Fibroblast of villous mesenchyme (primary cell): ENCODE results near the gene C7. TPM values are rescaled to one million over a fixed set of nuclear protein-coding genes. Genes with fewer than 3 reads are reported as not detected.

Experiments
- DNase-seq: peaks from one replicate; pipeline ENCODE4 v3.0.0-alpha.2; 2010; ENCODE audit warnings: low read depth
- H3K4me3 ChIP-seq: 2 replicates; pipeline ENCODE4 v1.5.1; 2011; ENCODE audit warnings: low read depth, mild to moderate bottlenecking, low read length
- total RNA-seq: library from RNA; depleted of rRNA; stranded (reverse); fragments of >200 nt; gene quantifications from 2 replicates; pipeline ENCODE4 v1.2.3, GENCODE V29; 2012
- TF ChIP-seq, protein P1 (sequence below): IDR thresholded peaks from 2 replicates; pipeline ENCODE4 v1.5.1; 2012; ENCODE audit warnings: low read depth, mild to moderate bottlenecking, low read length; ENCODE audit not compliant: insufficient read depth

The C7 gene
- total RNA-seq, 1 donor, result not detected

DNA sequence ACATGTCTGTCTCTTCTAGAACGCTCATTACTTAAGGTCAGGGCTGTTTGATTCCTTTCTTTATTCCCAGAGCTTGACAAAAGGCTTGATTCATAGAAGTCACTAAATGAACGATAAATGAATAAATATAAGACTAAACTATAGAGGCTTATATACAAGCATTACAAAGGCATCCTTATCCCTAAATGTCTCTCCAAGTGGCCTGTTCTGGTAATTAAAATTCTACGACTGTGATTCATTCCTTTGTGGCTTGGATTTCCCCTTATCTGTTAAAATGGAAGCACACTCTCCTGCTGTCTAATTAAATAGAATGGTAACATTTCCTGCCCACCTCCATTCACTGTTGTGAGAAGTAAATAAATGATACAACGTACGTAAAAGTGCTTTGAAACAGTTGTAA, 49.5 kb downstream of the C7 start:
- no peak for DNase-seq
- H3K4me3 ChIP-seq, result no peak overlapping the region
- TF ChIP-seq, protein P1, sequence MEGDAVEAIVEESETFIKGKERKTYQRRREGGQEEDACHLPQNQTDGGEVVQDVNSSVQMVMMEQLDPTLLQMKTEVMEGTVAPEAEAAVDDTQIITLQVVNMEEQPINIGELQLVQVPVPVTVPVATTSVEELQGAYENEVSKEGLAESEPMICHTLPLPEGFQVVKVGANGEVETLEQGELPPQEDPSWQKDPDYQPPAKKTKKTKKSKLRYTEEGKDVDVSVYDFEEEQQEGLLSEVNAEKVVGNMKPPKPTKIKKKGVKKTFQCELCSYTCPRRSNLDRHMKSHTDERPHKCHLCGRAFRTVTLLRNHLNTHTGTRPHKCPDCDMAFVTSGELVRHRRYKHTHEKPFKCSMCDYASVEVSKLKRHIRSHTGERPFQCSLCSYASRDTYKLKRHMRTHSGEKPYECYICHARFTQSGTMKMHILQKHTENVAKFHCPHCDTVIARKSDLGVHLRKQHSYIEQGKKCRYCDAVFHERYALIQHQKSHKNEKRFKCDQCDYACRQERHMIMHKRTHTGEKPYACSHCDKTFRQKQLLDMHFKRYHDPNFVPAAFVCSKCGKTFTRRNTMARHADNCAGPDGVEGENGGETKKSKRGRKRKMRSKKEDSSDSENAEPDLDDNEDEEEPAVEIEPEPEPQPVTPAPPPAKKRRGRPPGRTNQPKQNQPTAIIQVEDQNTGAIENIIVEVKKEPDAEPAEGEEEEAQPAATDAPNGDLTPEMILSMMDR, result no peak

DNA sequence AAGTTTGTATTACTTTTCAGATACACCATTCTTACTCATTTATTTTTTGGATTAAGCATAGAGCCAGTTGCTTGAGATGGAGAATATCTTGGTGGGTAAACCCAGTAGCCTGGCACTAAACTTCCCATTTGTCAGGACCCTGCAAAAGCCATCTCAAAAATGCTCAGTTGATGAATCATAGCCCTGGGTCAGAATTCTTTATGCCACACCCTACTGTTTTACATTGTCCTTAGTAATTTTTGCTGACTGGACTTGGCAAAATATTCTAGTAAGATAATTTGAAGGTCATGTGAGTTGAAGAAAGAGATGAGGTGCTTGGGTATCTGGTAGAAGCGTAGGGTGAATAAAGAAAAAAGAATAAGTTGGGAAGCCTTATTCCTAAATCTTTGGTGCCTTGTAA, 50.7 kb downstream of the C7 start:
- no peak overlapping the region for H3K4me3 ChIP-seq
- no peak for DNase-seq
- TF ChIP-seq, protein P1, result no peak

DNA sequence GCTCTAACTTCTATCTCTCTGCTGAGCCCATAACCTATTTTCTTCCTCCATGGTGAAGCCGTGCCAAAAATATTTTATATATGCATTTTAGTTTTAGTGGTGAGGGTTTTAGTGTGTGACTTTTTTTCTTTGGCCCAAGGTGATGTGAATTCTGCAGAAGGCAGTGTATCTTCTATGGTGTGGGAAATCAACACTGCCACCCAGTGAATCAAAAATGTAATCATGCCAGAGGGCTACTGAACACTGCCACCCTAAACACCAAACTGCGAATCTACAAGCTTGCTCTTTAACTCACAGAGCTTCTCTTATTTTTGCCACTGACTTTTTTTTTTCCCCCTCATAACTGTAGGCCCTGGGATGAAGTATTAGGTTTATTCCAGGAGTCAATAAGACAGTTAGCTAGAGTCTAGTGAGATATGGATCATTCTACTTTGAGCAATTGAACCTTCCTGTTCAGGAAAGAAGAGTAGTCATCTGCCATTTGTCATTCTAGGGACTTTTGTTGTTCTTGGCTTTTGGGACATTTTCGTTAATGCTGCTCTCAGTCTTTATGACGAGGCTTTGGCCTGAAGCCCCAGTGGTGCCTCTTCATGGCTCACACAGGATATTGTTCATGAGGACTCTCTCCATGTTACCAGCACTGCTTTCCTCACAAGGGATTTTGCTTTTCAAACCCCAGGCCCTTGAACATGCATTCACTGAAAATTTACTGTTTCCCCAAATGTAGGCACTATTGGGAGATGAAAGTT, 53.1 kb downstream of the C7 start:
- H3K4me3 ChIP-seq, result no peak overlapping the region
- DNase-seq, result no peak
- TF ChIP-seq, protein P1, result no peak

DNA sequence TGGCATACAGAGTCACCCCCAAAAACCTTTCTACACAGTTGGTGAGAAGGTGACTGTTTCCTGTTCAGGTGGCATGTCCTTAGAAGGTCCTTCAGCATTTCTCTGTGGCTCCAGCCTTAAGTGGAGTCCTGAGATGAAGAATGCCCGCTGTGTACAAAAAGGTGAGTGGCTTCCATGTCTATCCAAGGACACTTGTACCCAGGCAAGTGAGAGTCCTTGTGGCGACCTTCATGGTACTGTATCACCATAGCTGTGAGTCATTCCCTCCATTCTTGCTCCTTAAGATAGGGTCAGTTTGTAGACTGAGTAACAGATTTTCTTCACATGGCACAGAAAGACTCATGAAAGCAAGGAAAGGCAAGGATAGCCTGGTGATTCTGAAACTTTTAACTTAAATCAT, 63.1 kb downstream of the C7 start:
- TF ChIP-seq, protein P1, result no peak
- DNase-seq, result no peak
- no peak overlapping the region for H3K4me3 ChIP-seq

DNA sequence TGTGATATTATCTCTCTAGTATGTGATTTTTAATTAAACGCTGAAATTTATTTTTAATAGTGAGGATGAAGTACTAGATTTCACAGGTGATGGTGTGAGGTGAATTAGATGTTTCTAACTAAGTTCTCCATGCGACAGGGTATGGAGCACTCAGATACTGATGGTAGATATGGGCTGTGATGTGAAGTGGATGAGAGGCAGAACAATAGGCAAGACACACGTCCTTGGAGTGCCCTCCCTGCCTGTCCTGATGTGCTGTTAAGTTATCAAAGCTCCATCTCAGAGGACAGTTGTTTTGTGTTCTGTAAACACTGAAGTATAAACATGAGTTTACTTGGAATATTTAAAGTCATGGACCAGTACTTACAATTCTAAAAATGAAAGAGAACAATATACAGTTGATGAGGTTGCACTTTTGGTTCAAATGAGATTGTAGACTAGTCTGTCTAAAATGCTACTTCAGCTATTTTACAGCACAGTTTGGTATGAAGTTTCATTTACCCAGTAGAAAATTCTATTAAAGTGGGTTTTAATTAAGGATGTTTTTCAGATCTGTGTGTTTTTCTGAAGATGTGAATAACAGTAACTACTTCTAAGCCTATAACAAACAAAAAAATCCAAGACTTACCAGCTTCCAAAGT, 64.2 kb downstream of the C7 start:
- no peak overlapping the region for H3K4me3 ChIP-seq
- TF ChIP-seq, protein P1, result no peak
- no peak for DNase-seq

DNA sequence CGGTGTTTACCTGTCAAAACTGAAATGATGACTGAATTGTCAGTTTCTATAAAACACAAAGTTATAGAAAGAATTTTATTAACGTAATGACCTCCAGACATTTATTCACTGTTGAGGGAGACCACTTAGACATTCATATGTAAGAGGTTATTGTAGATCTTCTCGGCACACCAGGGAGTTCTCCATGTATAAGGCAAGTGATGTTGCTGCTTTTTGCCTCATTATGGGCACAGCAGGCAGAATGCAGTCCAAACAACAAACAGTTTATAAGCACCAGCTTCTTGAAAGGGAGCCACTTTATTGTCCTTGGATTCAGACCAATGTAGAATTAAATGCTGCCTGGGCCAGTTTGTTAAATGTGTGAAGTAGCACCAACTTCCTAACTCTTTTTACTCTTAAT, 66.7 kb downstream of the C7 start:
- TF ChIP-seq, protein P1, result no peak
- DNase-seq, result no peak
- no peak overlapping the region for H3K4me3 ChIP-seq
